Natural killer cell treated with Interleukin-12 subunit alpha and Interleukin-12 subunit beta and Interleukin-15 and Interleukin-18, amount 100 ng/mL, for 72 hours (primary cell): ENCODE data around the gene CYP2W1. TPM values are rescaled to one million over a fixed set of nuclear protein-coding genes. Genes with fewer than 3 reads are reported as not detected.
"Not testable (repeated sequence)": the region's sequence is repeated elsewhere in the genome, so short reads cannot be mapped to it uniquely, and the experiment has no call there.

Experiments used
- ATAC-seq, 2 donors: fragments of 150-1000 bp; cut with Tn5 transposase in 1 of 2; sonication (Bioruptor Pico), chemical (Tn5 transposase) in 1 of 2; 2 replicates each; pipeline ENCODE4 v1.10.0; 2021
- DNase-seq: peaks from one replicate; pipeline ENCODE4 v3.0.0; 2022; ENCODE audit warnings: low spot score
- H3K27ac Mint-ChIP-seq, 2 donors: 1 replicate in 1 of 2; 2 replicates in 1 of 2; pipeline ENCODE4 v1.8.0; 2022; ENCODE audit warnings: mixed read lengths in 2 of 2, mild to moderate bottlenecking in 1 of 2, moderate library complexity in 1 of 2
- H3K27me3 Mint-ChIP-seq, 2 donors: 1 replicate in 1 of 2; 2 replicates in 1 of 2; pipeline ENCODE4 v1.8.0; 2022; ENCODE audit warnings: mixed read lengths in 2 of 2
- H3K36me3 Mint-ChIP-seq: one replicate; pipeline ENCODE4 v1.8.0; 2022; ENCODE audit warnings: mixed read lengths
- H3K4me1 Mint-ChIP-seq, 2 donors: 1 replicate in 1 of 2; 2 replicates in 1 of 2; pipeline ENCODE4 v1.8.0; 2022; ENCODE audit warnings: low read depth in 2 of 2, mixed read lengths in 2 of 2, mild to moderate bottlenecking in 1 of 2
- H3K4me3 Mint-ChIP-seq: one replicate; pipeline ENCODE4 v1.8.0; 2022; ENCODE audit warnings: mixed read lengths
- H3K9me3 Mint-ChIP-seq: 2 replicates; pipeline ENCODE4 v1.8.0; 2022; ENCODE audit warnings: mixed read lengths
- total RNA-seq, 2 donors: library from RNA; stranded (reverse); gene quantifications; one replicate each; pipeline ENCODE4 v1.2.3, GENCODE V29; 2022

CYP2W1 gene, protein sequence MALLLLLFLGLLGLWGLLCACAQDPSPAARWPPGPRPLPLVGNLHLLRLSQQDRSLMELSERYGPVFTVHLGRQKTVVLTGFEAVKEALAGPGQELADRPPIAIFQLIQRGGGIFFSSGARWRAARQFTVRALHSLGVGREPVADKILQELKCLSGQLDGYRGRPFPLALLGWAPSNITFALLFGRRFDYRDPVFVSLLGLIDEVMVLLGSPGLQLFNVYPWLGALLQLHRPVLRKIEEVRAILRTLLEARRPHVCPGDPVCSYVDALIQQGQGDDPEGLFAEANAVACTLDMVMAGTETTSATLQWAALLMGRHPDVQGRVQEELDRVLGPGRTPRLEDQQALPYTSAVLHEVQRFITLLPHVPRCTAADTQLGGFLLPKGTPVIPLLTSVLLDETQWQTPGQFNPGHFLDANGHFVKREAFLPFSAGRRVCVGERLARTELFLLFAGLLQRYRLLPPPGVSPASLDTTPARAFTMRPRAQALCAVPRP
- total RNA-seq = not detected

DNA sequence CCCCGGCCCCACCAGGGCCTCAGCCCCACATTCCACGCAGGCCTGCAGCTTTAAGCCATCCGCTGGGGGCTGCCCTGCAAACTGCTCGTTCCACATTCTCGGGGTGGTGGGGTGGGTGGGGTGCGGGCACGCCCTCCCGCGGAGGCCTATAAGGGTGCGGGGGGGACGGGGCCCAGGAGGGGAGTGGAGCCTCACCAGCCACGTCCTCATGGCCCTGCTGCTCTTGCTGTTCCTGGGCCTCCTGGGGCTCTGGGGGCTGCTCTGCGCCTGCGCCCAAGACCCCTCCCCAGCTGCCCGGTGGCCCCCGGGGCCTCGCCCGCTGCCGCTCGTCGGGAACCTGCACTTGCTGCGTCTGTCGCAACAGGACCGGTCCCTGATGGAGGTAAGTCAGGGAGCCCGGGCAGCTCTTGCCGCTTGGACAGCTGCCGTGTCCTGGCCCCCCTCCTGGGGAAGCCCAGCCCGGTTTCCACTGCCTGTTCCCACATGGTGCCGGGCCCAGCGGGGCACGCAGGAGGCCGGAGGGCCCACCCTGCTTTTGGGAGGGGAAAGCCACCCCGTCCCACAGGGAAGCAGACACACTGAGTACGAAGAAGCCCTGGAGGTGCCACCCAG is at the start of gene CYP2W1:
CYP2W1 (plus strand) TSS at position 178 of the 612 bp plus-strand sequence; CDS start at position 209, 31 bp downstream.
- DNase-seq (no peak), ATAC-seq (no peak)
- Mint-ChIP-seq H3K4me1 (no peaks in the 10 kb centered on the region), H3K9me3 (no peaks in the 10 kb centered on the region), H3K36me3 (no peaks in the 10 kb centered on the region), H3K4me3 (no peak within 1 kb of the TSS), H3K27ac (no peak within 1 kb of the TSS), H3K27me3 (no peaks in the 10 kb centered on the region)

DNA sequence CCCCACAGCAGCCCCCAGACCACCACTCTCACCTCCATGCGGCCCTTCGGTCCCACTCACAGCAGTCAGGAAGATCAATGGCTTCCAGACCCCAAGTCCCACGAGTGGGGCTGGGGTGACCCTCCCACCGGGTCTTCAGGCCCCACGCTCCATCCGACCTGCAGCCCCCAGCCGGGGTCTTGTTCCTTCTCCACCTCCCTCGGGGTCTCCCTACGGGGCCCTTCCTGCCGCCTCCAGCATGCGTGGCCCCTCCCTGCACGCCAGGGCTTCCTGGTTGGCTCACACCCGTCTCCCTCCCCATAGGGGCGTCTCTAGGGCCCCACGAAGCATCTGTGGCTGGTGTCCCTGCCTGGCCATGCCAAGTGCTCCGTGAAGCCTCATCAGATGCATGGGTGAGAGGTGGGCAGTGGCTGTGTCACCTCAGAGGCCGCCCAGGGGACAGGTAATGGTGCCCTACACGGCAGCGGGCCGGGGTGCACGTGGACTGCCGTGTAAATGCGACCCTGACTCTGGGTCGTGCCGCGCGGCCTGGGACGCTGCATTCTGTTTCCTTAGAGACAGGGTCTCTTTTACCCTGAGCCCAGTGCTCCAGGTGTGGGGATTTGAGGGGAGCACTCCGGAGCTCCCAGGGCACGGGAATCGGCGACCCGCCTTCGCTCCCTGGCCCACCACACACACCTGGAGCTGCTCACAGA is 48.4 kb upstream of the CYP2W1 start:
- no peak overlapping the region for H3K27ac Mint-ChIP-seq
- DNase-seq (peak; percentile 54), ATAC-seq (no peak)
- H3K36me3 Mint-ChIP-seq = peaks cover under 1% of the 10 kb centered on the region
- no peak overlapping the region for H3K4me3 Mint-ChIP-seq
- no peaks in the 10 kb centered on the region for H3K27me3 Mint-ChIP-seq
- H3K4me1 Mint-ChIP-seq = peaks cover 38 to 43% of the 10 kb centered on the region in 2 donors
- H3K9me3 Mint-ChIP-seq = no peaks in the 10 kb centered on the region

DNA sequence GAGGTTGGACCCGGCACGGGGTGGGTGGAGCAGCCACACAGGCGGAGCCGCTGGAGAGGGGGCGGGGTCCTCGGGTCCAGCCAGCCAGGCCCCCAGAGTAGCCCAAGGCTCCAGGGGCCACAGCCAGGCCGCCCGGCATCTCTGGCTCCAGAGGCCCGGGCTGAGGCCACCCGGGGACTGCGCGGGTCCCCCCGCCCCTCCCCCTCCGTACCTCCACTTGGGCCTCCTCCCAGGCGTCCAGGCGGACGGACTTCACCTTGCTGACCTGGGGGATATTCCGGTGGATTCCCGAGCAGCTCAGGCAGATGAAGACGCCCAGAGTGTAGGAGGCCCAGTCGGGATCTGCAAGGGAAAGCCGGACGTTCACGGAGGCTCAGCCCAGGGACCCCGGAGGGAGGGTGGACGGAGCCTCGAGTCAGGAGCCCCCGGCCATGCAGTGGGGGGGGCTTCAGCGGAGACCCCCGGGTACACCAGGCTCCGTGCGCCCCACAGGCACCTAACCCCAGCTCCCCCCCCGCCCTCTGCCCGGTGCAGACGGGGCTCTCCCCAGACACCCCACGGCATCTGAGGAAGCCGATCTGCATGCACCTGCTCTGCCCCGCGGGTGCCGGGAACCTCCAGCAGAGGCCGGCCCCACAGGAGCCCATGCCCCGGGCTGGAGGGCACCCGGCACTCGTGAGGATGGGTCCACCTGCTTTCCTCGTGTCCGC is 47.7 kb upstream of the CYP2W1 start:
- Mint-ChIP-seq H3K27me3 (no peaks in the 10 kb centered on the region), H3K36me3 (peaks cover 7% of the 10 kb centered on the region), H3K27ac (no peak overlapping the region), H3K4me3 (no peak overlapping the region), H3K4me1 (peaks cover 38 to 43% of the 10 kb centered on the region in 2 donors), H3K9me3 (no peaks in the 10 kb centered on the region)
- DNase-seq (peak; percentile 60), ATAC-seq (no peak)

DNA sequence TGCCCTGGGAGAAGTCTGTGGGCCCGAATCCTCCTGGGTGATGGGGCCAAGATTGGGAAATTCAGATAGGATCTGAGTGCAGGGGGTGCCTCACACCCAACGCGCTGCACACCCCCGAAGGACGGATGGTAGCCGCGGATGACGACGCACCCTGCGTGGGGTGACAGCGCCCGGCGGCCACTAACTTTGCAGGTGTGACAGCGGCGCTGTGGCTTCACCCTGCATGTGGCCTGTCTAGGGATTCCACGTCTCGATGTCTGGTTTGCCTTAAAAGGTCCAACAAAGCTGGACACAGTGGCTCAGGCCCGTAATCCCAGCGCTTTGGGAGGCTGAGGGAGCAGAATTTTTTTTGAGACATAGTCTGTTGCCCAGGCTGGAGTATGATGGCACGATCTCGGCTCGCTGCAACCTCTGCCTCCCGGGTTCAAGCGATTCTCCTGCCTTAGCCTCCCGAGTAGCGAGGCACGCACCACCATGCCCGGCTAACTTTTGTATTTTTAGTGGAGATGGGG is 47.1 kb upstream of the CYP2W1 start:
- peak; percentile 41 for DNase-seq
- Mint-ChIP-seq H3K4me3 (peak overlapping the region; percentile 58), H3K4me1 (peaks cover 39 to 45% of the 10 kb centered on the region in 2 donors), H3K36me3 (peaks cover 13% of the 10 kb centered on the region), H3K27ac (peak overlapping the region; percentile 75 to 90), H3K27me3 (no peaks in the 10 kb centered on the region), H3K9me3 (peaks cover under 1% of the 10 kb centered on the region)
- ATAC-seq = no peak

DNA sequence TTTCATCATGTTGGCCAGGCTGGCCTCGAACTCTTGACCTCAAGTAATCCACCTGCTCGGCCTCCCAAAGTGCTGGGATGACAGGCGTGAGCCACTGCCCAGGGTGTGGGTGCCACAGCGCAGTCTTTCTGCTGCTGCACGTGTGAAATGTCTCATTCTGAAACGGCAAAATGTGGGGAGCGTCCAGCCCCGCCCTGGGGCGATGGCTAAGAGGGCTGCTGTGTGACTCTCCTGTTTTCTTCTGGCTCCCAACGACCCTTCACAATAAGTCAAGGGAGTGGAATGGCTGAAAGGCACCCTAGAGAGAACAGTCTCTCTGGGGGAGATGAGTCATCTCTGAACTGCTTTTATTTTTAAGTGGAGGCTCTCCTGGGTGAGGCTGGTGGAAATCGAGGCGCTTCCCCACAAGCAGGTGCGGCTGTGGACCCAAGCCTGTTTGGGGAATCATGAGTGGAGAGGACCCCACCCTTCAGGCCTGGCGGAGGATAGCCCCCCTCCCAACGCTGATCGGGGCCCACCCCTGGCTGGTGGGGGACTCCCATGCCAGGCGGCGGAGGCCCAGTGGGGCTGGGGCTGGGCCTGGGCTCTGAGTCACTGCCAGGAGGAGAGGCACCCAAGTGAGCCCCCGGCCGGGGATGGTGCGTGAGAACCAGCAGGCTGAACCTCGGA is 46.5 kb upstream of the CYP2W1 start:
- H3K27ac Mint-ChIP-seq = peak overlapping the region; percentile 75 to 90
- H3K9me3 Mint-ChIP-seq = peaks cover 3% of the 10 kb centered on the region
- DNase-seq (peak; percentile 76), ATAC-seq (peak; percentile 72 to 86)
- peaks cover 39 to 44% of the 10 kb centered on the region in 2 donors for H3K4me1 Mint-ChIP-seq
- peak overlapping the region; percentile 58 for H3K4me3 Mint-ChIP-seq
- H3K27me3 Mint-ChIP-seq = no peaks in the 10 kb centered on the region
- peaks cover 19% of the 10 kb centered on the region for H3K36me3 Mint-ChIP-seq

DNA sequence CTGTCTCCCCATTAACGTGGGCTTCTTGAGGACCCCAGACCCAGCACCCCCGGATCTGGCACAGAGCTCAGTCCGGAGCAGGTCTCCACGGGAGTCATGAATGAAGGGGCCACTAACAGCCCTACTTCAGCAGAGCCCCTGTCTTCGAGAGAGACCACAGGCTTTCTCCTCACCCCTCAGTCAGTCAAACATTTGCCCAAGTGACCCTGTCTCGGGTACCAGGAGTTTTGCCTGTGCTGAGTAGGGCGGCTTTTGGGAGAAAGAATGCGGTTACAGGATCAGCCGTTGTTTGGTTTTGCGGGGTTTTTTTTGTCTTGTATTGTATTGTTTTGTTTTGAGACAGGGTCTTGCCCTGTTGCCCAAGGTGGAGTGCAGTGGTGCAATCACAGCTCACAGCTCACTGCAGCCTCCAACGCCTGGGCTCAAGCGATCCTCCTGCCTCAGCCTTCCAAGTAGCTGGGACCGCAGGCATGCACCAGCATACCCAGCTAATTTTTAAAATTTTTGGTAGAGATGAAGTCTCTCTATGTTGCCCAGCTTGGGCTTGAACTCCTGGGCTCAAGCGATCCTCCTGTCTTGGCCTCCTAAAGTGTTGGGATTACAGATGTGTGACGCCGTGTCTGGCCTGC is 45.0 kb upstream of the CYP2W1 start:
- Mint-ChIP-seq H3K27me3 (no peaks in the 10 kb centered on the region), H3K9me3 (peaks cover 9% of the 10 kb centered on the region), H3K27ac (peak overlapping the region; percentile 56 to 81), H3K4me1 (peaks cover 43 to 45% of the 10 kb centered on the region in 2 donors), H3K36me3 (peaks cover 22% of the 10 kb centered on the region), H3K4me3 (peak overlapping the region; percentile 36)
- ATAC-seq (no peak), DNase-seq (peak; percentile 58)

DNA sequence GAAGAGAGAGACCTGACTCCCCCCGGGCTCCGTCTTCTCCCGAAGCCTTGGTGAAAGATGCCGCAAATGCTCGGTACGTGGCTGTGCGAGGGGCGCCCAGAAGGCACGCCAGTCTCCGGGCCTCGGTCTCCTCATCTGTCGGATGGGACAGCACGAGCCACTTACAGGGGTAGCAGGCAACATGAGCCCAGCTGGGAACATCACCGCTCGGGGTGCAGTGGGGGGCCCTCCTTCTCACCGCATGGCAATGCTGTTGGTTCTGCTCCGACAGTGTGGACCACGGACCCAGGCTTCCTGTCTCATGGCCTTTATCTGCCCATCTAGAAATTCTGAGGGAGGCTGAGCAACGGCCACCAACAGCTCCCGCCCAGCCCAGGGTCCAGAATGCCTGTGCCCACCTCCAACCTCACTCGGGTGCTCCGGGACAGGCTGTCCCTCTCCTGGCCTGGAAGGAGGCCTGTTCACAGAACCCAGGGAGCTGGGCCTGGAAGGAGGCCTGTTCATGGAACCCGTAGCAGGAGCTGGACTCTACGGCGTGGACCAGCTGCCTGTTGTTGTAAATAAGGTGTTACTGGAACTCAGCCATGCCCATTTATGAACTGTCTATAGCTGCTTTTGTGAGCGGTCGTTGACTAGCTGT is 44.3 kb upstream of the CYP2W1 start:
- peak overlapping the region; percentile 36 for H3K4me3 Mint-ChIP-seq
- no peaks in the 10 kb centered on the region for H3K27me3 Mint-ChIP-seq
- ATAC-seq (no peak), DNase-seq (peak; percentile 49)
- H3K36me3 Mint-ChIP-seq = peaks cover 22% of the 10 kb centered on the region
- peak overlapping the region; percentile 56 to 81 for H3K27ac Mint-ChIP-seq
- H3K9me3 Mint-ChIP-seq = peaks cover 9% of the 10 kb centered on the region
- peaks cover 43 to 45% of the 10 kb centered on the region in 2 donors for H3K4me1 Mint-ChIP-seq

DNA sequence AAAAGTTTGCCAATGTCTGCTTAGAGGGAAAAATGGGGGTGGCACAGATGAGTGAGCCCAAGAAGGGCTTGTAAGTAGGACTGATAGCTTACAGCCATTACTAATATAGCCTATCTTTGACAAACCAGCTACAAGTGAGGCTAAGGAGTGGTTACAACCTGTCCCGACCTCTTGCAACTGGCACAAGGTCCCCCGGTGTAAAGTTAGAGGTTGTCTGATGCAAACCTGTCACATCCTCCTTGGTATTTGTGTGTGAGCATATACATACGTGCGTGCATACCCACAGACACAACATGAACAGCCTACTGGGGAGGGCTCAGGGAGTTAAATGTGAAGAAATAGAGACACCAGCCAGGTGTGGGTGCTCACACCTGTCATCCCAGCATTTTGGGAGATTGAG is 43.1 kb upstream of the CYP2W1 start:
- peaks cover 9% of the 10 kb centered on the region for H3K9me3 Mint-ChIP-seq
- peaks cover 43 to 45% of the 10 kb centered on the region in 2 donors for H3K4me1 Mint-ChIP-seq
- peaks cover 22% of the 10 kb centered on the region for H3K36me3 Mint-ChIP-seq
- H3K27me3 Mint-ChIP-seq = no peaks in the 10 kb centered on the region
- H3K27ac Mint-ChIP-seq = peak overlapping the region; percentile 85 to 94
- ATAC-seq = peak; percentile 14 to 38
- peak overlapping the region; percentile 72 for H3K4me3 Mint-ChIP-seq
- peak; percentile 49 for DNase-seq

DNA sequence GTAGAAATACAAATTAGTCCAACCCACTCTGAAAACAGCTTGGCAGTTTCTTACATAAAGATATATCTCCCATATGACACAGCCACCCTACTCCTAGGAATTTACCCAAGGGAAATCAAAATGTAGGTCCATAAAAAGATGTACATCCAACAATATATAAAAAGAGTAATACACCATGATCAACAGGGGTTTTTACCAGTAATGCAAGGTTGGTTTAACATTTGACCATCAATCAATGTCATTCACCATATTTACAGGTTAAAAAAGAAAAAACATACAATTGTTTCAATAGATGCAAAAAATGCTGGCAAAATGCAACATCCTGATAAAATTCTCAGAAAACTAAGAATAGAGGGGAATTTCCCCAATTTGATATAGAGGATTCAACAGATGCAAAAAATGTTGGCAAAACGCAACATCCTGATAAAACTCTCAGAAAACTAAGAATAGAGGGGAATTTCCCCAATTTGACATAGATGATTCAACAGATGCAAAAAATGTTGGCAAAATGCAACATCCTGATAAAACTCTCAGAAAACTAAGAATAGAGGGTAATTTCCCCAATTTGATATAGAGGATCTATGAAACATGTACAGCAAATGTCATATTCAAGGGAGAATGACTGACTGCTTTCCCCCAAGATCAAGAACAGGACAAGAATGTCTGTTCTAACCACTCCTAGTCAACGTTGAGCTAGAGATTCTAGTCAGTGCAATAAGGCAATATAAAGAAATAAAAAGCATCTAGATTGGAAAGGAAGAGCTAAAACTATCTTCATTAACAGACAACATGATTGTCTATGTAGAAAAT is 42.2 kb upstream of the CYP2W1 start:
- peak overlapping the region; percentile 85 to 94 for H3K27ac Mint-ChIP-seq
- H3K36me3 Mint-ChIP-seq = peaks cover 22% of the 10 kb centered on the region
- H3K4me1 Mint-ChIP-seq = peaks cover 43% of the 10 kb centered on the region in 2 donors
- DNase-seq (peak; percentile 34), ATAC-seq (peak in 1 of 2 donors; percentile 43)
- H3K4me3 Mint-ChIP-seq = peak overlapping the region; percentile 72
- no peaks in the 10 kb centered on the region for H3K27me3 Mint-ChIP-seq
- H3K9me3 Mint-ChIP-seq = peaks cover 9% of the 10 kb centered on the region

DNA sequence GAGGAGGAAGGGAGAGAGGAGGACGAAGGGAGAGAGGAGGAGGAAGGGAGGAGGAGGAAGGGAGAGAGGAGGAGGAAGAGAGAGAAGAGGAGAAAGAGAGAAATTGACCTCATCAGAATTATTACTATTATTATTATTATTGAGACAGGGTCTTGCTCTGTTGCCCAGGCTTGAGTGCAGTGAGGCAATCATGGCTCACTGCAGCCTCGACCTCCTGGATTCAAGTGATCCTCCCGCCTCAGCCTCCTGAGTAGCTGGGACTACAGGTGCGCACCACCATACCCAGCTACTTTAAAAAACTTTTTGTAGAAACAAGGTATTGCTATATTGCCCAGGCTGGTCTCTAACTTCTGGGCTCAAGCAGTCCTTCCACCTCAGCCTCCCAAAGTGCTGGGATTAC is 39.2 kb upstream of the CYP2W1 start:
- not testable (repeated sequence) for DNase-seq, ATAC-seq, H3K4me3 Mint-ChIP-seq, H3K9me3 Mint-ChIP-seq, H3K27me3 Mint-ChIP-seq
- Mint-ChIP-seq H3K4me1 (peaks cover 27 to 38% of the 10 kb centered on the region in 2 donors), H3K36me3 (peaks cover 22% of the 10 kb centered on the region), H3K27ac (peak overlapping the region in 1 of 2 donors; percentile 58)

DNA sequence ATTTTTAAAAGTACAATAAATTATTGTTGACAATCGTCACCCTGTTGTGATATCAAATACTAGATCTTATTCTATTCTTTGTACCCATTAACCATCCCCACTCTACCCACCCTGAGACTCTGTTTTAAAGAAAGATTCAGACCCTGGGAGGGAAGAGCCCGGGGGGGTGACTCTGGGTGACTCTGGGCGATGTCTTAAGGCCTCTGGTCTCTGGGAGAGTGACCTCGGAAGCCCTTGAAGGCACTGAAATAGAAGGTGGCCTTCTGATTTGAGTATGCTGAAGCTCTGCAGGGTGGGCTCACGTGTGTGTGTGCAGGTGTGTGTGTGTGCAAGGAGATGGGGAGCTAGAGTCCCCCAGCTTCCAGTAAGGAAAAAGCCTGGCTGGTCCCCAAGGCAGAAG is 38.2 kb upstream of the CYP2W1 start:
- no peak overlapping the region for H3K4me3 Mint-ChIP-seq
- H3K9me3 Mint-ChIP-seq = peaks cover 9% of the 10 kb centered on the region
- ATAC-seq = no peak
- H3K36me3 Mint-ChIP-seq = peaks cover 21% of the 10 kb centered on the region
- peak; percentile 49 for DNase-seq
- H3K27me3 Mint-ChIP-seq = no peaks in the 10 kb centered on the region
- H3K4me1 Mint-ChIP-seq = peaks cover 24 to 44% of the 10 kb centered on the region in 2 donors
- peak overlapping the region in 1 of 2 donors; percentile 70 for H3K27ac Mint-ChIP-seq
